Activated CD4-positive, alpha-beta T cell treated with anti-CD3 and anti-CD28 coated beads, Interleukin-2, amount 10 ng/mL, durations not matched to agents 7 days and 5 days (primary cell): ENCODE measurements around the gene CELA2B. TPM values are rescaled to one million over a fixed set of nuclear protein-coding genes. Genes with fewer than 3 reads are reported as not detected.
"Not testable (repeated sequence)": the region's sequence is repeated elsewhere in the genome, so short reads cannot be mapped to it uniquely, and the experiment has no call there.

Experiments used
- CTCF ChIA-PET: fragments of 350-600 bp; sonication (Branson Sonifier 250); formaldehyde crosslinking; loops from one replicate; lab custom pipeline; 2021; ENCODE audit warnings: antibody characterized with exemption; lab: Charles Lee
- POLR2A ChIA-PET: fragments of 350-600 bp; sonication (Branson Sonifier 250); formaldehyde crosslinking; loops from one replicate; lab custom pipeline; 2021; ENCODE audit warnings: antibody characterized with exemption; lab: Charles Lee
- DNase-seq: peaks from one replicate; pipeline ENCODE4 v3.0.0-alpha.2; 2020
- H3K27ac Mint-ChIP-seq: one replicate; pipeline ENCODE4 v1.8.0; 2021; ENCODE audit warnings: mild to moderate bottlenecking, moderate library complexity, mixed read lengths
- H3K27me3 Mint-ChIP-seq: one replicate; pipeline ENCODE4 v1.8.0; 2021; ENCODE audit warnings: mixed read lengths
- H3K36me3 Mint-ChIP-seq: one replicate; pipeline ENCODE4 v1.8.0; 2021; ENCODE audit warnings: low read depth, mixed read lengths
- H3K4me1 Mint-ChIP-seq: one replicate; pipeline ENCODE4 v1.8.0; 2021; ENCODE audit warnings: mixed read lengths
- H3K4me3 Mint-ChIP-seq: one replicate; pipeline ENCODE4 v1.8.0; 2021; ENCODE audit warnings: mild to moderate bottlenecking, moderate library complexity, mixed read lengths
- H3K9me3 Mint-ChIP-seq: one replicate; pipeline ENCODE4 v1.8.0; 2021; ENCODE audit warnings: mixed read lengths
- total RNA-seq, 2 experiments: library from RNA; stranded (reverse); gene quantifications; one replicate each; pipeline ENCODE4 v1.2.3, GENCODE V29; 2021

Gene CELA2B
- total RNA-seq, 2 experiments from 2014 or later, result not detected

- POLR2A ChIA-PET, result no interaction called here
- no peaks in the 10 kb centered on the region for H3K9me3 Mint-ChIP-seq
- H3K4me3 Mint-ChIP-seq, result no peak overlapping the region
- H3K27ac Mint-ChIP-seq, result no peak overlapping the region
- no peaks in the 10 kb centered on the region for H3K4me1 Mint-ChIP-seq
- CTCF ChIA-PET, result interaction anchor here (0.6 kb wide), 1 partner anchor 474 kb away, joined by 3 read pairs; no protein-coding TSS in a partner anchor
- no peak for DNase-seq
- peaks cover 4% of the 10 kb centered on the region for H3K27me3 Mint-ChIP-seq
- no peaks in the 10 kb centered on the region for H3K36me3 Mint-ChIP-seq
These were observed 15.2 kb upstream of the CELA2B start for GRCh38 chr1:15460708-15461095.

GRCh38 chr1:15463064-15463800 is 12.7 kb upstream of the CELA2B start:
- H3K4me3 Mint-ChIP-seq, H3K4me1 Mint-ChIP-seq, H3K27me3 Mint-ChIP-seq, H3K9me3 Mint-ChIP-seq, DNase-seq, H3K27ac Mint-ChIP-seq, H3K36me3 Mint-ChIP-seq, POLR2A ChIA-PET: not testable (repeated sequence)
- CTCF ChIA-PET, result interaction anchor here (0.6 kb wide), 1 partner anchor 39 kb away, joined by 3 read pairs; no protein-coding TSS in a partner anchor

GRCh38 chr1:15463926-15464322 is 12.0 kb upstream of the CELA2B start:
- CTCF ChIA-PET, result interaction anchor here (0.6 to 1.0 kb wide), 2 partner anchors 40 to 335 kb away, joined by 3 to 4 read pairs; no protein-coding TSS in a partner anchor
- not testable (repeated sequence) for H3K4me3 Mint-ChIP-seq

GRCh38 chr1:15465674-15466073 is 10.2 kb upstream of the CELA2B start:
- POLR2A ChIA-PET, result no interaction called here
- CTCF ChIA-PET, result interaction anchor here (0.7 kb wide), 1 partner anchor 304 kb away, joined by 3 read pairs; no protein-coding TSS in a partner anchor
- Mint-ChIP-seq H3K4me3 (no peak overlapping the region), H3K36me3 (no peaks in the 10 kb centered on the region), H3K4me1 (no peaks in the 10 kb centered on the region), H3K27me3 (no peaks in the 10 kb centered on the region), H3K27ac (no peak overlapping the region), H3K9me3 (no peaks in the 10 kb centered on the region)
- no peak for DNase-seq

More at GRCh38 chr1:15463926-15464322, 12.0 kb upstream of the CELA2B start:
- H3K36me3 Mint-ChIP-seq, DNase-seq, POLR2A ChIA-PET, H3K27me3 Mint-ChIP-seq, H3K4me1 Mint-ChIP-seq, H3K27ac Mint-ChIP-seq, H3K9me3 Mint-ChIP-seq: not testable (repeated sequence)

GRCh38 chr1:15466955-15467625 is 8.8 kb upstream of the CELA2B start:
- H3K4me3 Mint-ChIP-seq, result not testable (repeated sequence)

GRCh38 chr1:15468145-15468544 is 7.8 kb upstream of the CELA2B start:
- no peaks in the 10 kb centered on the region for H3K36me3 Mint-ChIP-seq
- H3K9me3 Mint-ChIP-seq, result no peaks in the 10 kb centered on the region
- POLR2A ChIA-PET, result no interaction called here

More at GRCh38 chr1:15466955-15467625, 8.8 kb upstream of the CELA2B start:
- DNase-seq, H3K9me3 Mint-ChIP-seq, H3K4me1 Mint-ChIP-seq, H3K27ac Mint-ChIP-seq, H3K27me3 Mint-ChIP-seq, H3K36me3 Mint-ChIP-seq, CTCF ChIA-PET: not testable (repeated sequence)
- POLR2A ChIA-PET, result interaction anchor here (0.6 kb wide), 1 partner anchor 31 kb away, joined by 4 read pairs; no protein-coding TSS in a partner anchor

GRCh38 chr1:15469361-15469760 is 6.5 kb upstream of the CELA2B start:
- Mint-ChIP-seq H3K27me3 (peaks cover 3% of the 10 kb centered on the region), H3K4me3 (no peak overlapping the region), H3K9me3 (no peaks in the 10 kb centered on the region), H3K36me3 (no peaks in the 10 kb centered on the region), H3K4me1 (no peaks in the 10 kb centered on the region), H3K27ac (no peak overlapping the region)
- CTCF ChIA-PET, result no interaction called here
- POLR2A ChIA-PET, result interaction anchor here (0.6 kb wide), 1 partner anchor 10 kb away, joined by 6 read pairs; no protein-coding TSS in a partner anchor
- no peak for DNase-seq

More at GRCh38 chr1:15468145-15468544, 7.8 kb upstream of the CELA2B start:
- no peaks in the 10 kb centered on the region for H3K4me1 Mint-ChIP-seq
- H3K4me3 Mint-ChIP-seq, result no peak overlapping the region
- DNase-seq, result no peak
- no peak overlapping the region for H3K27ac Mint-ChIP-seq
- CTCF ChIA-PET, result no interaction called here
- H3K27me3 Mint-ChIP-seq, result peaks cover 3% of the 10 kb centered on the region

GRCh38 chr1:15469821-15470448 is 6.0 kb upstream of the CELA2B start:
- DNase-seq, POLR2A ChIA-PET, H3K27ac Mint-ChIP-seq, H3K27me3 Mint-ChIP-seq, H3K36me3 Mint-ChIP-seq, H3K4me3 Mint-ChIP-seq, H3K9me3 Mint-ChIP-seq, H3K4me1 Mint-ChIP-seq: not testable (repeated sequence)
- CTCF ChIA-PET, result interaction anchor here (0.6 kb wide), 1 partner anchor 22 kb away, joined by 3 read pairs; no protein-coding TSS in a partner anchor

GRCh38 chr1:15471067-15471466 is 4.8 kb upstream of the CELA2B start:
- H3K27ac Mint-ChIP-seq, H3K4me1 Mint-ChIP-seq, H3K36me3 Mint-ChIP-seq, DNase-seq, H3K9me3 Mint-ChIP-seq, H3K4me3 Mint-ChIP-seq, POLR2A ChIA-PET, H3K27me3 Mint-ChIP-seq, CTCF ChIA-PET: not testable (repeated sequence)

GRCh38 chr1:15471723-15472122 is 4.2 kb upstream of the CELA2B start:
- H3K36me3 Mint-ChIP-seq, H3K27me3 Mint-ChIP-seq, H3K9me3 Mint-ChIP-seq, H3K4me1 Mint-ChIP-seq, POLR2A ChIA-PET, H3K27ac Mint-ChIP-seq, DNase-seq, H3K4me3 Mint-ChIP-seq, CTCF ChIA-PET: not testable (repeated sequence)

GRCh38 chr1:15472587-15472986 is 3.3 kb upstream of the CELA2B start:
- ChIA-PET CTCF (no interaction called here), POLR2A (no interaction called here)
- no peak for DNase-seq
- H3K4me1 Mint-ChIP-seq, result no peaks in the 10 kb centered on the region
- H3K27me3 Mint-ChIP-seq, result peaks cover 3% of the 10 kb centered on the region
- H3K27ac Mint-ChIP-seq, result no peak overlapping the region
- no peak overlapping the region for H3K4me3 Mint-ChIP-seq
- H3K36me3 Mint-ChIP-seq, result no peaks in the 10 kb centered on the region
- H3K9me3 Mint-ChIP-seq, result no peaks in the 10 kb centered on the region

- POLR2A ChIA-PET, result no interaction called here
- no peaks in the 10 kb centered on the region for H3K4me1 Mint-ChIP-seq
These were observed 1.0 kb downstream of the CELA2B start for GRCh38 chr1:15476927-15477326.

More at GRCh38 chr1:15476927-15477326, 1.0 kb downstream of the CELA2B start:
- H3K4me3 Mint-ChIP-seq, result no peak overlapping the region
- no peaks in the 10 kb centered on the region for H3K36me3 Mint-ChIP-seq
- no peak for DNase-seq
- no peaks in the 10 kb centered on the region for H3K27me3 Mint-ChIP-seq
- CTCF ChIA-PET, result no interaction called here
- no peaks in the 10 kb centered on the region for H3K9me3 Mint-ChIP-seq
- H3K27ac Mint-ChIP-seq, result no peak overlapping the region
